HCT116 (cell line): ENCODE measurements around the gene LCN9.

Source experiments
- EZH2 ChIP-seq: fragments of 200-600 bp; sonication (generic); IDR thresholded peaks from 2 replicates; pipeline ENCODE4 v1.6.1; 2017; ENCODE audit warnings: antibody characterized with exemption, mixed run types
- RAD21 ChIP-seq: IDR thresholded peaks from 2 replicates; pipeline ENCODE4 v1.6.1; 2012; ENCODE audit warnings: low read depth, mild to moderate bottlenecking

- TF ChIP-seq RAD21 (no peak), EZH2 (no peak)
Measured at GRCh38 chr9:135681161-135681560, 18.1 kb downstream of the LCN9 start.
